ENCODE results near the gene ABL2. TPM values are rescaled to one million over a fixed set of nuclear protein-coding genes. Genes with fewer than 3 reads are reported as not detected.
A peak's percentile ranks its signal among the peaks of the same experiment; 100 is the strongest.

Gene ABL2
- total and polyA plus RNA-seq, 9 of the 15 experiments (the other 6 are each of a cell fraction or from before 2014, with no cell fraction given): 1.4 to 15.0 (median 8.6) TPM

DNA sequence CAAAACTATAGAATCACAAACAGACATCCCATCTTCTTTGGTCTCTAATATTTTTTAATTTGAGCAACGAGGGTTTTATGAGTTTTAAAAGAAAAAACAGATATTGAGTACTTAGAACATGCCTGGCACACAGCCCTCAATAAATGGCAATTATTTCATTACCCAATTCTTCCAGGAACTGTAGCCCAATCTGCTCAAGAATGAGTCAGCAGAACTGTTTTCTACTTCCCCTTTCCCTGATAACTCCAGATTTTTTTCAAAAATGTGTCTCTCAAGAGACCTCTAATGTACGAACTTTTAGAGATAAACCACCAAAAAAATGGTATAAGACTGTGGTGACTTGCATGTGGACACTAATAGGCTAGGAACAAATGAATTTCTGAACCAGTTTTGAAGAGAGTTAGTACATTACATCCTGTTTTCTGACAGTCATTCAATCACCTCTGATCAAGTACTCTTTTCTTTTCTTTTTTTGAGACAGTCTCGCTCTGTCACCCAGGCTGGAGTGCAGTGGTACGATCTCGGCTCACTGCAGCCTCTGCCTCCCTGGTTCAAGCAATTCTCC, 11.5 kb downstream of the ABL2 start (continued):
- TF ChIP-seq ARNT (IDR thresholded peaks at IDR 0.05) (no peak), ARID1B (IDR thresholded peaks at IDR 0.05) (peak; percentile 87), ZNF324 (CRISPR knock-in tag; IDR thresholded peaks at IDR 0.05) (no peak), KDM1A (IDR thresholded peaks at IDR 0.05) (peak; percentile 70 to 80), EP300 (IDR thresholded peaks at IDR 0.05; ENCODE audit: low read length) (peak; percentile 61), TCF7 (IDR thresholded peaks at IDR 0.05; ENCODE audit: borderline replicate concordance) (no peak), GABPA (tag; conservative IDR thresholded peaks at IDR 0.05; ENCODE audit: low read depth) (peak; percentile 50), STAT5B (CRISPR knock-in tag; IDR thresholded peaks at IDR 0.05) (no peak), NCOA1 (IDR thresholded peaks at IDR 0.05; ENCODE audit: low read depth) (no peak)
- TF ChIP-seq, protein P1, sequence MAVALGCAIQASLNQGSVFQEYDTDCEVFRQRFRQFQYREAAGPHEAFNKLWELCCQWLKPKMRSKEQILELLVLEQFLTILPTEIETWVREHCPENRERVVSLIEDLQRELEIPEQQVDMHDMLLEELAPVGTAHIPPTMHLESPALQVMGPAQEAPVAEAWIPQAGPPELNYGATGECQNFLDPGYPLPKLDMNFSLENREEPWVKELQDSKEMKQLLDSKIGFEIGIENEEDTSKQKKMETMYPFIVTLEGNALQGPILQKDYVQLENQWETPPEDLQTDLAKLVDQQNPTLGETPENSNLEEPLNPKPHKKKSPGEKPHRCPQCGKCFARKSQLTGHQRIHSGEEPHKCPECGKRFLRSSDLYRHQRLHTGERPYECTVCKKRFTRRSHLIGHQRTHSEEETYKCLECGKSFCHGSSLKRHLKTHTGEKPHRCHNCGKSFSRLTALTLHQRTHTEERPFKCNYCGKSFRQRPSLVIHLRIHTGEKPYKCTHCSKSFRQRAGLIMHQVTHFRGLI (CRISPR knock-in tag; IDR thresholded peaks at IDR 0.05): no peak
- TF ChIP-seq, protein P2, sequence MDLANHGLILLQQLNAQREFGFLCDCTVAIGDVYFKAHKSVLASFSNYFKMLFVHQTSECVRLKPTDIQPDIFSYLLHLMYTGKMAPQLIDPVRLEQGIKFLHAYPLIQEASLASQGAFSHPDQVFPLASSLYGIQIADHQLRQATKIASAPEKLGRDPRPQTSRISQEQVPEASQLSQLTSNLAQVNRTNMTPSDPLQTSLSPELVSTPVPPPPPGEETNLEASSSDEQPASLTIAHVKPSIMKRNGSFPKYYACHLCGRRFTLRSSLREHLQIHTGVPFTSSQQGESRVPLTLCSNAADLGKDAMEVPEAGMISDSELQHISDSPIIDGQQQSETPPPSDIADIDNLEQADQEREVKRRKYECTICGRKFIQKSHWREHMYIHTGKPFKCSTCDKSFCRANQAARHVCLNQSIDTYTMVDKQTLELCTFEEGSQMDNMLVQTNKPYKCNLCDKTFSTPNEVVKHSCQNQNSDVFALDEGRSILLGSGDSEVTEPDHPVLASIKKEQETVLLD (IDR thresholded peaks at IDR 0.05): no peak
- TF ChIP-seq, protein P3, sequence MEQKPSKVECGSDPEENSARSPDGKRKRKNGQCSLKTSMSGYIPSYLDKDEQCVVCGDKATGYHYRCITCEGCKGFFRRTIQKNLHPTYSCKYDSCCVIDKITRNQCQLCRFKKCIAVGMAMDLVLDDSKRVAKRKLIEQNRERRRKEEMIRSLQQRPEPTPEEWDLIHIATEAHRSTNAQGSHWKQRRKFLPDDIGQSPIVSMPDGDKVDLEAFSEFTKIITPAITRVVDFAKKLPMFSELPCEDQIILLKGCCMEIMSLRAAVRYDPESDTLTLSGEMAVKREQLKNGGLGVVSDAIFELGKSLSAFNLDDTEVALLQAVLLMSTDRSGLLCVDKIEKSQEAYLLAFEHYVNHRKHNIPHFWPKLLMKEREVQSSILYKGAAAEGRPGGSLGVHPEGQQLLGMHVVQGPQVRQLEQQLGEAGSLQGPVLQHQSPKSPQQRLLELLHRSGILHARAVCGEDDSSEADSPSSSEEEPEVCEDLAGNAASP (IDR thresholded peaks at IDR 0.05): no peak
- TF ChIP-seq, protein P4, sequence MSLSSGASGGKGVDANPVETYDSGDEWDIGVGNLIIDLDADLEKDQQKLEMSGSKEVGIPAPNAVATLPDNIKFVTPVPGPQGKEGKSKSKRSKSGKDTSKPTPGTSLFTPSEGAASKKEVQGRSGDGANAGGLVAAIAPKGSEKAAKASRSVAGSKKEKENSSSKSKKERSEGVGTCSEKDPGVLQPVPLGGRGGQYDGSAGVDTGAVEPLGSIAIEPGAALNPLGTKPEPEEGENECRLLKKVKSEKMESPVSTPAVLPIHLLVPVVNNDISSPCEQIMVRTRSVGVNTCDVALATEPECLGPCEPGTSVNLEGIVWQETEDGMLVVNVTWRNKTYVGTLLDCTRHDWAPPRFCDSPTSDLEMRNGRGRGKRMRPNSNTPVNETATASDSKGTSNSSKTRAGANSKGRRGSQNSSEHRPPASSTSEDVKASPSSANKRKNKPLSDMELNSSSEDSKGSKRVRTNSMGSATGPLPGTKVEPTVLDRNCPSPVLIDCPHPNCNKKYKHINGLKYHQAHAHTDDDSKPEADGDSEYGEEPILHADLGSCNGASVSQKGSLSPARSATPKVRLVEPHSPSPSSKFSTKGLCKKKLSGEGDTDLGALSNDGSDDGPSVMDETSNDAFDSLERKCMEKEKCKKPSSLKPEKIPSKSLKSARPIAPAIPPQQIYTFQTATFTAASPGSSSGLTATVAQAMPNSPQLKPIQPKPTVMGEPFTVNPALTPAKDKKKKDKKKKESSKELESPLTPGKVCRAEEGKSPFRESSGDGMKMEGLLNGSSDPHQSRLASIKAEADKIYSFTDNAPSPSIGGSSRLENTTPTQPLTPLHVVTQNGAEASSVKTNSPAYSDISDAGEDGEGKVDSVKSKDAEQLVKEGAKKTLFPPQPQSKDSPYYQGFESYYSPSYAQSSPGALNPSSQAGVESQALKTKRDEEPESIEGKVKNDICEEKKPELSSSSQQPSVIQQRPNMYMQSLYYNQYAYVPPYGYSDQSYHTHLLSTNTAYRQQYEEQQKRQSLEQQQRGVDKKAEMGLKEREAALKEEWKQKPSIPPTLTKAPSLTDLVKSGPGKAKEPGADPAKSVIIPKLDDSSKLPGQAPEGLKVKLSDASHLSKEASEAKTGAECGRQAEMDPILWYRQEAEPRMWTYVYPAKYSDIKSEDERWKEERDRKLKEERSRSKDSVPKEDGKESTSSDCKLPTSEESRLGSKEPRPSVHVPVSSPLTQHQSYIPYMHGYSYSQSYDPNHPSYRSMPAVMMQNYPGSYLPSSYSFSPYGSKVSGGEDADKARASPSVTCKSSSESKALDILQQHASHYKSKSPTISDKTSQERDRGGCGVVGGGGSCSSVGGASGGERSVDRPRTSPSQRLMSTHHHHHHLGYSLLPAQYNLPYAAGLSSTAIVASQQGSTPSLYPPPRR (CRISPR knock-in tag; IDR thresholded peaks at IDR 0.05; ENCODE audit: borderline replicate concordance): no peak
- TF ChIP-seq, protein P5, sequence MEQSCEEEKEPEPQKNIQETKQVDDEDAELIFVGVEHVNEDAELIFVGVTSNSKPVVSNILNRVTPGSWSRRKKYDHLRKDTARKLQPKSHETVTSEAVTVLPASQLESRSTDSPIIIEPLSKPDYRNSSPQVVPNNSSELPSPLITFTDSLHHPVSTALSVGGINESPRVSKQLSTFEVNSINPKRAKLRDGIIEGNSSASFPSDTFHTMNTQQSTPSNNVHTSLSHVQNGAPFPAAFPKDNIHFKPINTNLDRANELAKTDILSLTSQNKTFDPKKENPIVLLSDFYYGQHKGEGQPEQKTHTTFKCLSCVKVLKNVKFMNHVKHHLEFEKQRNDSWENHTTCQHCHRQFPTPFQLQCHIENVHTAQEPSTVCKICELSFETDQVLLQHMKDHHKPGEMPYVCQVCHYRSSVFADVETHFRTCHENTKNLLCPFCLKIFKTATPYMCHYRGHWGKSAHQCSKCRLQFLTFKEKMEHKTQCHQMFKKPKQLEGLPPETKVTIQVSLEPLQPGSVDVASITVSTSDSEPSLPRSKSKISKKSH (CRISPR knock-in tag; IDR thresholded peaks at IDR 0.05): no peak
